HEK293 (cell line): ENCODE measurements around the gene OSBP.

ENCODE experiments used
- CTCF ChIA-PET: fragments of 350-600 bp; formaldehyde crosslinking; extraction: SDS; loops from one replicate; lab custom pipeline; 2021; ENCODE audit warnings: antibody characterized with exemption; lab: Yijun Ruan, JAX
- POLR2A ChIA-PET: fragments of 300-600 bp; formaldehyde crosslinking; extraction: SDS; loops from one replicate; lab custom pipeline; 2020; ENCODE audit warnings: antibody characterized with exemption, inconsistent platforms; lab: Yijun Ruan, JAX
- H3K27ac ChIP-seq: fragments of 200-500 bp; sonication (Bioruptor generic); 2 replicates; pipeline ENCODE4 v1.5.1; 2014; ENCODE audit warnings: low read depth, low read length, control low read depth, inconsistent platforms; ENCODE audit errors: extremely low read depth
- H3K36me3 ChIP-seq, 2 experiments: fragments of 200-500 bp in 1 of 2; sonication (Bioruptor generic) in 1 of 2; 1 replicate in 1 of 2; 2 replicates in 1 of 2; pipeline ENCODE4 v1.5.1; 2014 to 2017; ENCODE audit warnings: inconsistent platforms in 2 of 2, low read length in 2 of 2; ENCODE audit not compliant: control insufficient read depth in 2 of 2, insufficient read depth in 1 of 2
- H3K4me1 ChIP-seq: fragments of 200-500 bp; sonication (Bioruptor generic); 2 replicates; pipeline ENCODE4 v1.5.1; 2014; ENCODE audit warnings: mild to moderate bottlenecking, low read length, inconsistent platforms; ENCODE audit not compliant: control insufficient read depth, insufficient read depth
- H3K4me3 ChIP-seq: 2 replicates; pipeline ENCODE4 v1.5.1; 2011; ENCODE audit warnings: low read depth, mild to moderate bottlenecking, control low read depth, low read length, moderate library complexity
- H3K9me3 ChIP-seq: fragments of 200-500 bp; sonication (Bioruptor generic); 2 replicates; pipeline ENCODE4 v1.5.1; 2014; ENCODE audit warnings: low read depth, low read length, inconsistent platforms; ENCODE audit not compliant: control insufficient read depth, insufficient read depth
- GLIS1 ChIP-seq: fragments of 450-650 bp; formaldehyde crosslinking; IDR thresholded peaks from 2 replicates; pipeline ENCODE4 v1.5.1; 2016; ENCODE audit warnings: missing biosample characterization, missing genetic modification characterization
- GLIS2 ChIP-seq: fragments of 450-650 bp; formaldehyde crosslinking; IDR thresholded peaks from 2 replicates; pipeline ENCODE4 v1.5.1; 2016; ENCODE audit warnings: missing biosample characterization, missing genetic modification characterization
- HOXD13 ChIP-seq: sonication (generic); formaldehyde crosslinking; IDR thresholded peaks from 2 replicates; pipeline ENCODE4 v1.8.0; 2022; ENCODE audit warnings: missing genetic modification reagents, borderline replicate concordance
- INSM2 ChIP-seq: fragments of 450-650 bp; formaldehyde crosslinking; IDR thresholded peaks from 2 replicates; pipeline ENCODE4 v1.5.1; 2016; ENCODE audit warnings: missing biosample characterization, missing genetic modification characterization
- KLF7 ChIP-seq: fragments of 450-650 bp; formaldehyde crosslinking; IDR thresholded peaks from 2 replicates; pipeline ENCODE4 v1.5.1; 2016; ENCODE audit warnings: missing biosample characterization, missing genetic modification characterization, borderline replicate concordance
- KLF8 ChIP-seq: fragments of 450-650 bp; formaldehyde crosslinking; IDR thresholded peaks from 2 replicates; pipeline ENCODE4 v1.5.1; 2016; ENCODE audit warnings: missing biosample characterization, missing genetic modification characterization
- SP2 ChIP-seq: fragments of 450-650 bp; formaldehyde crosslinking; IDR thresholded peaks from 2 replicates; pipeline ENCODE4 v1.5.1; 2016; ENCODE audit warnings: missing biosample characterization, missing genetic modification characterization
- SP3 ChIP-seq: fragments of 450-650 bp; formaldehyde crosslinking; IDR thresholded peaks from 2 replicates; pipeline ENCODE4 v1.5.1; 2016; ENCODE audit warnings: missing biosample characterization, missing genetic modification characterization
- YY1 ChIP-seq: fragments of 450-650 bp; formaldehyde crosslinking; IDR thresholded peaks from 2 replicates; pipeline ENCODE4 v1.5.1; 2018; ENCODE audit warnings: missing biosample characterization, missing genetic modification characterization
- ZBTB17 ChIP-seq: fragments of 450-650 bp; formaldehyde crosslinking; IDR thresholded peaks from 2 replicates; pipeline ENCODE4 v1.5.1; 2016; ENCODE audit warnings: missing biosample characterization, missing genetic modification characterization
- ZBTB21 ChIP-seq: fragments of 450-650 bp; formaldehyde crosslinking; IDR thresholded peaks from 2 replicates; pipeline ENCODE4 v1.5.1; 2017; ENCODE audit warnings: missing biosample characterization, missing genetic modification characterization
- ZBTB26 ChIP-seq: fragments of 450-650 bp; formaldehyde crosslinking; optimal IDR thresholded peaks from 2 replicates; pipeline ENCODE3; 2016; ENCODE audit warnings: missing biosample characterization, mild to moderate bottlenecking, missing genetic modification characterization
- ZFP37 ChIP-seq: fragments of 450-650 bp; formaldehyde crosslinking; IDR thresholded peaks from 2 replicates; pipeline ENCODE4 v1.5.1; 2016; ENCODE audit warnings: missing biosample characterization, missing genetic modification characterization
- ZFP41 ChIP-seq: fragments of 450-650 bp; formaldehyde crosslinking; IDR thresholded peaks from 2 replicates; pipeline ENCODE4 v1.5.1; 2016; ENCODE audit warnings: missing biosample characterization, missing genetic modification characterization, borderline replicate concordance
- ZIC2 ChIP-seq: fragments of 450-650 bp; formaldehyde crosslinking; IDR thresholded peaks from 2 replicates; pipeline ENCODE4 v1.5.1; 2016; ENCODE audit warnings: missing biosample characterization, missing genetic modification characterization
- ZNF138 ChIP-seq: fragments of 450-650 bp; formaldehyde crosslinking; IDR thresholded peaks from 2 replicates; pipeline ENCODE4 v1.5.1; 2016; ENCODE audit warnings: missing biosample characterization, missing genetic modification characterization, borderline replicate concordance
- ZNF175 ChIP-seq: fragments of 450-650 bp; formaldehyde crosslinking; IDR thresholded peaks from 2 replicates; pipeline ENCODE4 v1.5.1; 2016; ENCODE audit warnings: missing biosample characterization, missing genetic modification characterization
- ZNF19 ChIP-seq: fragments of 450-650 bp; formaldehyde crosslinking; IDR thresholded peaks from 2 replicates; pipeline ENCODE4; 2016; ENCODE audit warnings: missing biosample characterization, missing genetic modification characterization, low read depth
- ZNF292 ChIP-seq: fragments of 450-650 bp; formaldehyde crosslinking; IDR thresholded peaks from 2 replicates; pipeline ENCODE4 v1.5.1; 2016; ENCODE audit warnings: low read depth, missing biosample characterization, missing genetic modification characterization, borderline replicate concordance
- ZNF302 ChIP-seq: fragments of 450-650 bp; formaldehyde crosslinking; IDR thresholded peaks from 2 replicates; pipeline ENCODE4 v1.5.1; 2016; ENCODE audit warnings: missing biosample characterization, missing genetic modification characterization, low read depth
- ZNF311 ChIP-seq: fragments of 450-650 bp; formaldehyde crosslinking; IDR thresholded peaks from 2 replicates; pipeline ENCODE4 v1.5.1; 2017; ENCODE audit warnings: missing biosample characterization, missing genetic modification characterization, borderline replicate concordance
- ZNF341 ChIP-seq: fragments of 450-650 bp; formaldehyde crosslinking; IDR thresholded peaks from 2 replicates; pipeline ENCODE4; 2016; ENCODE audit warnings: low read depth, missing biosample characterization, missing genetic modification characterization
- ZNF366 ChIP-seq: fragments of 450-650 bp; formaldehyde crosslinking; conservative IDR thresholded peaks from 2 replicates; pipeline ENCODE4 v1.5.1; 2016; ENCODE audit warnings: missing biosample characterization, missing genetic modification characterization
- ZNF394 ChIP-seq: fragments of 450-650 bp; formaldehyde crosslinking; IDR thresholded peaks from 2 replicates; pipeline ENCODE4 v1.5.1; 2016; ENCODE audit warnings: missing biosample characterization, missing genetic modification characterization, mild to moderate bottlenecking, moderate library complexity, borderline replicate concordance
- ZNF514 ChIP-seq: fragments of 450-650 bp; formaldehyde crosslinking; IDR thresholded peaks from 2 replicates; pipeline ENCODE4 v1.5.1; 2016; ENCODE audit warnings: missing biosample characterization, missing genetic modification characterization
- ZNF521 ChIP-seq: fragments of 450-650 bp; formaldehyde crosslinking; IDR thresholded peaks from 2 replicates; pipeline ENCODE4 v1.5.1; 2017; ENCODE audit warnings: missing biosample characterization, mild to moderate bottlenecking, missing genetic modification characterization
- ZNF629 ChIP-seq: fragments of 450-650 bp; formaldehyde crosslinking; IDR thresholded peaks from 2 replicates; pipeline ENCODE4 v1.5.1; 2017; ENCODE audit warnings: missing biosample characterization, missing genetic modification characterization
- ZNF76 ChIP-seq: fragments of 450-650 bp; formaldehyde crosslinking; IDR thresholded peaks from 2 replicates; pipeline ENCODE4; 2016; ENCODE audit warnings: low read depth, missing biosample characterization, missing genetic modification characterization, borderline replicate concordance
- TF ChIP-seq, protein P1 (sequence below): sonication (generic); formaldehyde crosslinking; IDR thresholded peaks from 2 replicates; pipeline ENCODE4 v1.8.1; 2022; ENCODE audit warnings: mild to moderate bottlenecking, moderate library complexity, missing genetic modification reagents
- TF ChIP-seq, protein P2 (sequence below): fragments of 450-650 bp; formaldehyde crosslinking; IDR thresholded peaks from 2 replicates; pipeline ENCODE4 v1.5.1; 2016; ENCODE audit warnings: missing biosample characterization, missing genetic modification characterization
- TF ChIP-seq, protein P3 (sequence below): fragments of 450-650 bp; formaldehyde crosslinking; IDR thresholded peaks from 2 replicates; pipeline ENCODE4 v1.5.1; 2017; ENCODE audit warnings: missing biosample characterization, missing genetic modification characterization

Gene OSBP

GRCh38 chr11:59615637-59616395 lies at the start of gene OSBP:
Gene OSBP (minus strand): TSS chr11:59615774. CDS start chr11:59615664, 110 bp downstream.
- CTCF ChIA-PET, result interaction anchor here (0.6 to 1.5 kb wide), 4 partner anchors 65 to 1210 kb away, joined by 3 to 6 read pairs (median 4); no protein-coding TSS in a partner anchor
- H3K9me3 ChIP-seq, result no peaks in the 10 kb centered on the region
- POLR2A ChIA-PET, result interaction anchor here (0.6 to 3.2 kb wide), 15 partner anchors 12 to 195 kb away, joined by 3 to 39 read pairs (median 4); partner anchors contain the start of genes MRPL16, PATL1 and STX3
- no peak for TF ChIP-seq ZNF138 (tag by site-specific recombination)
- no peak for TF ChIP-seq ZNF521 (tag by site-specific recombination)
- TF ChIP-seq ZIC2 (tag by site-specific recombination), result no peak
- TF ChIP-seq ZNF514, result no peak
- TF ChIP-seq, protein P1, sequence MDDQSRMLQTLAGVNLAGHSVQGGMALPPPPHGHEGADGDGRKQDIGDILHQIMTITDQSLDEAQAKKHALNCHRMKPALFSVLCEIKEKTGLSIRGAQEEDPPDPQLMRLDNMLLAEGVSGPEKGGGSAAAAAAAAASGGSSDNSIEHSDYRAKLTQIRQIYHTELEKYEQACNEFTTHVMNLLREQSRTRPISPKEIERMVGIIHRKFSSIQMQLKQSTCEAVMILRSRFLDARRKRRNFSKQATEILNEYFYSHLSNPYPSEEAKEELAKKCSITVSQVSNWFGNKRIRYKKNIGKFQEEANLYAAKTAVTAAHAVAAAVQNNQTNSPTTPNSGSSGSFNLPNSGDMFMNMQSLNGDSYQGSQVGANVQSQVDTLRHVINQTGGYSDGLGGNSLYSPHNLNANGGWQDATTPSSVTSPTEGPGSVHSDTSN, result peak; percentile 97
- TF ChIP-seq, protein P2, sequence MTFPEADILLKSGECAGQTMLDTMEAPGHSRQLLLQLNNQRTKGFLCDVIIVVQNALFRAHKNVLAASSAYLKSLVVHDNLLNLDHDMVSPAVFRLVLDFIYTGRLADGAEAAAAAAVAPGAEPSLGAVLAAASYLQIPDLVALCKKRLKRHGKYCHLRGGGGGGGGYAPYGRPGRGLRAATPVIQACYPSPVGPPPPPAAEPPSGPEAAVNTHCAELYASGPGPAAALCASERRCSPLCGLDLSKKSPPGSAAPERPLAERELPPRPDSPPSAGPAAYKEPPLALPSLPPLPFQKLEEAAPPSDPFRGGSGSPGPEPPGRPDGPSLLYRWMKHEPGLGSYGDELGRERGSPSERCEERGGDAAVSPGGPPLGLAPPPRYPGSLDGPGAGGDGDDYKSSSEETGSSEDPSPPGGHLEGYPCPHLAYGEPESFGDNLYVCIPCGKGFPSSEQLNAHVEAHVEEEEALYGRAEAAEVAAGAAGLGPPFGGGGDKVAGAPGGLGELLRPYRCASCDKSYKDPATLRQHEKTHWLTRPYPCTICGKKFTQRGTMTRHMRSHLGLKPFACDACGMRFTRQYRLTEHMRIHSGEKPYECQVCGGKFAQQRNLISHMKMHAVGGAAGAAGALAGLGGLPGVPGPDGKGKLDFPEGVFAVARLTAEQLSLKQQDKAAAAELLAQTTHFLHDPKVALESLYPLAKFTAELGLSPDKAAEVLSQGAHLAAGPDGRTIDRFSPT, result peak; percentile 99
- TF ChIP-seq ZNF175 (tag by site-specific recombination), result no peak
- TF ChIP-seq ZFP37 (tag by site-specific recombination), result no peak
- TF ChIP-seq, protein P3, sequence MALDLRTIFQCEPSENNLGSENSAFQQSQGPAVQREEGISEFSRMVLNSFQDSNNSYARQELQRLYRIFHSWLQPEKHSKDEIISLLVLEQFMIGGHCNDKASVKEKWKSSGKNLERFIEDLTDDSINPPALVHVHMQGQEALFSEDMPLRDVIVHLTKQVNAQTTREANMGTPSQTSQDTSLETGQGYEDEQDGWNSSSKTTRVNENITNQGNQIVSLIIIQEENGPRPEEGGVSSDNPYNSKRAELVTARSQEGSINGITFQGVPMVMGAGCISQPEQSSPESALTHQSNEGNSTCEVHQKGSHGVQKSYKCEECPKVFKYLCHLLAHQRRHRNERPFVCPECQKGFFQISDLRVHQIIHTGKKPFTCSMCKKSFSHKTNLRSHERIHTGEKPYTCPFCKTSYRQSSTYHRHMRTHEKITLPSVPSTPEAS (tag by site-specific recombination), result no peak
- peak; percentile 100 for TF ChIP-seq ZNF366
- peak; percentile 80 for TF ChIP-seq ZBTB21 (tag by site-specific recombination)
- peak; percentile 90 for TF ChIP-seq ZBTB17 (tag by site-specific recombination)
- TF ChIP-seq INSM2 (tag by site-specific recombination), result peak; percentile 96
- TF ChIP-seq GLIS2 (tag by site-specific recombination), result peak; percentile 85
- TF ChIP-seq ZNF76, result peak; percentile 79; the same call in 1 of the 2 replicates
- peak; percentile 58; the same call in 1 of the 2 replicates for TF ChIP-seq KLF8 (tag by site-specific recombination)
- TF ChIP-seq ZNF341 (tag by site-specific recombination), result peak; percentile 96
- no peak for TF ChIP-seq ZNF311 (tag by site-specific recombination)
- TF ChIP-seq YY1 (tag by site-specific recombination), result 0 out of 2 replicates have a peak, but pooled peaks have one; percentile 28
- TF ChIP-seq KLF7 (tag by site-specific recombination), result no peak
- no peak for TF ChIP-seq ZFP41 (tag by site-specific recombination)
- no peak for TF ChIP-seq ZNF302 (tag by site-specific recombination)
- peak; percentile 72; the same call in 1 of the 2 replicates for TF ChIP-seq ZNF394
- peak; percentile 36 for TF ChIP-seq ZBTB26
- peak; percentile 94 for TF ChIP-seq HOXD13 (CRISPR knock-in tag)
- peak; percentile 29; the same call in 1 of the 2 replicates for TF ChIP-seq GLIS1 (tag by site-specific recombination)
- peak; percentile 89 for TF ChIP-seq SP3 (tag by site-specific recombination)
- TF ChIP-seq ZNF292 (tag by site-specific recombination), result no peak
- peak; percentile 91 for TF ChIP-seq ZNF629 (tag by site-specific recombination)
- TF ChIP-seq ZNF19 (tag by site-specific recombination), result no peak
- TF ChIP-seq SP2 (tag by site-specific recombination), result peak; percentile 95

More at GRCh38 chr11:59615637-59616395, at the start of gene OSBP:
- peaks cover 0 to 12% of the 10 kb centered on the region in 2 experiments; a peak in 1 of 3 replicates for H3K36me3 ChIP-seq
- peak within 1 kb of the TSS; percentile 79 for H3K4me3 ChIP-seq
- no peaks in the 10 kb centered on the region for H3K4me1 ChIP-seq
- H3K27ac ChIP-seq, result peak within 1 kb of the TSS; percentile 63; the same call in 1 of the 2 replicates
